HEK293 (cell line): ENCODE measurements around the gene TMEM41B.

Experiments
- EGR2 ChIP-seq: fragments of 450-650 bp; formaldehyde crosslinking; IDR thresholded peaks from 2 replicates; pipeline ENCODE4 v1.5.1; 2016; ENCODE audit warnings: low read depth, missing biosample characterization, missing genetic modification characterization
- HOXD13 ChIP-seq: sonication (generic); formaldehyde crosslinking; IDR thresholded peaks from 2 replicates; pipeline ENCODE4 v1.8.0; 2022; ENCODE audit warnings: missing genetic modification reagents, borderline replicate concordance
- MEIS1 ChIP-seq: sonication (generic); formaldehyde crosslinking; IDR thresholded peaks from 2 replicates; pipeline ENCODE4 v1.8.1; 2022; ENCODE audit warnings: missing genetic modification reagents, mild to moderate bottlenecking, borderline replicate concordance
- MZF1 ChIP-seq: fragments of 450-650 bp; formaldehyde crosslinking; IDR thresholded peaks from 2 replicates; pipeline ENCODE4 v1.5.1; 2017; ENCODE audit warnings: missing biosample characterization, missing genetic modification characterization, borderline replicate concordance
- SP2 ChIP-seq: fragments of 450-650 bp; formaldehyde crosslinking; IDR thresholded peaks from 2 replicates; pipeline ENCODE4 v1.5.1; 2016; ENCODE audit warnings: missing biosample characterization, missing genetic modification characterization
- SP3 ChIP-seq: fragments of 450-650 bp; formaldehyde crosslinking; IDR thresholded peaks from 2 replicates; pipeline ENCODE4 v1.5.1; 2016; ENCODE audit warnings: missing biosample characterization, missing genetic modification characterization
- YY2 ChIP-seq: fragments of 450-650 bp; formaldehyde crosslinking; IDR thresholded peaks from 2 replicates; pipeline ENCODE4 v1.5.1; 2016; ENCODE audit warnings: missing biosample characterization, missing genetic modification characterization
- ZBTB1 ChIP-seq: fragments of 450-650 bp; formaldehyde crosslinking; IDR thresholded peaks from 2 replicates; pipeline ENCODE4 v1.5.1; 2016; ENCODE audit warnings: missing biosample characterization, missing genetic modification characterization
- ZBTB17 ChIP-seq: fragments of 450-650 bp; formaldehyde crosslinking; IDR thresholded peaks from 2 replicates; pipeline ENCODE4 v1.5.1; 2016; ENCODE audit warnings: missing biosample characterization, missing genetic modification characterization
- ZBTB8A ChIP-seq: fragments of 450-650 bp; formaldehyde crosslinking; IDR thresholded peaks from 2 replicates; pipeline ENCODE4 v1.5.1; 2016; ENCODE audit warnings: missing biosample characterization, missing genetic modification characterization
- ZFHX2 ChIP-seq: fragments of 450-650 bp; formaldehyde crosslinking; conservative IDR thresholded peaks from 2 replicates; pipeline ENCODE4 v1.5.1; 2016; ENCODE audit warnings: missing biosample characterization, missing genetic modification characterization
- ZFP3 ChIP-seq: fragments of 450-650 bp; formaldehyde crosslinking; IDR thresholded peaks from 2 replicates; pipeline ENCODE4 v1.5.1; 2016; ENCODE audit warnings: low read depth, missing biosample characterization, missing genetic modification characterization
- ZFP69B ChIP-seq: fragments of 450-650 bp; formaldehyde crosslinking; IDR thresholded peaks from 2 replicates; pipeline ENCODE4 v1.5.1; 2016; ENCODE audit warnings: missing biosample characterization, missing genetic modification characterization
- ZIC2 ChIP-seq: fragments of 450-650 bp; formaldehyde crosslinking; IDR thresholded peaks from 2 replicates; pipeline ENCODE4 v1.5.1; 2016; ENCODE audit warnings: missing biosample characterization, missing genetic modification characterization
- ZNF132 ChIP-seq: fragments of 450-650 bp; formaldehyde crosslinking; IDR thresholded peaks from 2 replicates; pipeline ENCODE4 v1.5.1; 2017; ENCODE audit warnings: missing biosample characterization, missing genetic modification characterization, borderline replicate concordance
- ZNF157 ChIP-seq: fragments of 450-650 bp; formaldehyde crosslinking; IDR thresholded peaks from 2 replicates; pipeline ENCODE4 v1.5.1; 2016; ENCODE audit warnings: missing biosample characterization, missing genetic modification characterization
- ZNF19 ChIP-seq: fragments of 450-650 bp; formaldehyde crosslinking; IDR thresholded peaks from 2 replicates; pipeline ENCODE4; 2016; ENCODE audit warnings: missing biosample characterization, missing genetic modification characterization, low read depth
- ZNF248 ChIP-seq: fragments of 450-650 bp; formaldehyde crosslinking; IDR thresholded peaks from 2 replicates; pipeline ENCODE4 v1.5.1; 2017; ENCODE audit warnings: missing biosample characterization, missing genetic modification characterization
- ZNF266 ChIP-seq: fragments of 450-650 bp; formaldehyde crosslinking; IDR thresholded peaks from 2 replicates; pipeline ENCODE4 v1.5.1; 2016; ENCODE audit warnings: missing biosample characterization, missing genetic modification characterization, low read depth
- ZNF324 ChIP-seq: fragments of 450-650 bp; formaldehyde crosslinking; IDR thresholded peaks from 2 replicates; pipeline ENCODE4 v1.5.1; 2016; ENCODE audit warnings: missing biosample characterization, missing genetic modification characterization
- ZNF416 ChIP-seq: fragments of 450-650 bp; formaldehyde crosslinking; IDR thresholded peaks from 2 replicates; pipeline ENCODE4 v1.5.1; 2016; ENCODE audit warnings: missing biosample characterization, missing genetic modification characterization
- ZNF48 ChIP-seq: fragments of 450-650 bp; formaldehyde crosslinking; IDR thresholded peaks from 2 replicates; pipeline ENCODE4 v1.5.1; 2016; ENCODE audit warnings: missing biosample characterization, missing genetic modification characterization
- ZNF513 ChIP-seq: fragments of 450-650 bp; IDR thresholded peaks from 2 replicates; pipeline ENCODE4 v1.5.1; 2018; ENCODE audit warnings: missing biosample characterization, missing genetic modification characterization
- ZNF548 ChIP-seq: fragments of 450-650 bp; formaldehyde crosslinking; IDR thresholded peaks from 2 replicates; pipeline ENCODE4 v1.5.1; 2016; ENCODE audit warnings: missing biosample characterization, missing genetic modification characterization
- ZNF629 ChIP-seq: fragments of 450-650 bp; formaldehyde crosslinking; IDR thresholded peaks from 2 replicates; pipeline ENCODE4 v1.5.1; 2017; ENCODE audit warnings: missing biosample characterization, missing genetic modification characterization
- ZNF658 ChIP-seq: fragments of 450-650 bp; formaldehyde crosslinking; IDR thresholded peaks from 2 replicates; pipeline ENCODE4; 2016; ENCODE audit warnings: missing biosample characterization, missing genetic modification characterization
- ZNF76 ChIP-seq: fragments of 450-650 bp; formaldehyde crosslinking; IDR thresholded peaks from 2 replicates; pipeline ENCODE4; 2016; ENCODE audit warnings: low read depth, missing biosample characterization, missing genetic modification characterization, borderline replicate concordance
- ZNF837 ChIP-seq: fragments of 450-650 bp; formaldehyde crosslinking; IDR thresholded peaks from 2 replicates; pipeline ENCODE4 v1.5.1; 2016; ENCODE audit warnings: missing biosample characterization, missing genetic modification characterization
- TF ChIP-seq, protein P1 (sequence below): fragments of 450-650 bp; formaldehyde crosslinking; IDR thresholded peaks from 2 replicates; pipeline ENCODE4 v1.5.1; 2016; ENCODE audit warnings: missing biosample characterization, missing genetic modification characterization
- TF ChIP-seq, protein P2 (sequence below): fragments of 450-650 bp; formaldehyde crosslinking; IDR thresholded peaks from 2 replicates; pipeline ENCODE4 v1.5.1; 2017; ENCODE audit warnings: missing biosample characterization, missing genetic modification characterization
- TF ChIP-seq, protein P3 (sequence below): fragments of 450-650 bp; formaldehyde crosslinking; IDR thresholded peaks from 2 replicates; pipeline ENCODE4 v1.5.1; 2017; ENCODE audit warnings: missing biosample characterization, mild to moderate bottlenecking, missing genetic modification characterization, moderate library complexity
- TF ChIP-seq, protein P4 (sequence below): fragments of 450-650 bp; formaldehyde crosslinking; optimal IDR thresholded peaks from 2 replicates; pipeline ENCODE3; 2016; ENCODE audit warnings: missing biosample characterization, mild to moderate bottlenecking, missing genetic modification characterization
- TF ChIP-seq, protein P5 (sequence below): fragments of 450-650 bp; formaldehyde crosslinking; IDR thresholded peaks from 2 replicates; pipeline ENCODE4 v1.5.1; 2016; ENCODE audit warnings: missing biosample characterization, missing genetic modification characterization

The TMEM41B gene

GRCh38 chr11:9314291-9315077 is at the start of gene TMEM41B (continued):
- TF ChIP-seq ZNF513 (tag by site-specific recombination) (no peak), SP3 (tag by site-specific recombination) (peak; percentile 94), ZBTB1 (tag by site-specific recombination) (no peak), ZNF48 (no peak), ZIC2 (tag by site-specific recombination) (peak; percentile 92), ZNF548 (tag by site-specific recombination) (no peak), ZNF157 (tag by site-specific recombination) (no peak), SP2 (tag by site-specific recombination) (peak; percentile 92), ZNF629 (peak; percentile 83), ZBTB17 (tag by site-specific recombination) (peak; percentile 64), ZNF837 (no peak), ZNF132 (tag by site-specific recombination) (no peak), MZF1 (tag by site-specific recombination) (no peak), ZNF416 (no peak), HOXD13 (CRISPR knock-in tag) (no peak), ZNF76 (peak; percentile 25; the same call in 1 of the 2 replicates), ZFP3 (tag by site-specific recombination) (no peak), ZNF19 (no peak), ZNF658 (tag by site-specific recombination) (no peak), ZNF324 (tag by site-specific recombination) (no peak), ZFP69B (tag by site-specific recombination) (no peak), YY2 (tag by site-specific recombination) (no peak), EGR2 (peak; percentile 74), MEIS1 (CRISPR knock-in tag) (no peak; the same call in 1 of the 2 replicates), ZNF248 (tag by site-specific recombination) (no peak), ZBTB8A (tag by site-specific recombination) (peak; percentile 99), ZFHX2 (tag by site-specific recombination) (peak; percentile 84), ZNF266 (tag by site-specific recombination) (no peak)
- TF ChIP-seq, protein P1, sequence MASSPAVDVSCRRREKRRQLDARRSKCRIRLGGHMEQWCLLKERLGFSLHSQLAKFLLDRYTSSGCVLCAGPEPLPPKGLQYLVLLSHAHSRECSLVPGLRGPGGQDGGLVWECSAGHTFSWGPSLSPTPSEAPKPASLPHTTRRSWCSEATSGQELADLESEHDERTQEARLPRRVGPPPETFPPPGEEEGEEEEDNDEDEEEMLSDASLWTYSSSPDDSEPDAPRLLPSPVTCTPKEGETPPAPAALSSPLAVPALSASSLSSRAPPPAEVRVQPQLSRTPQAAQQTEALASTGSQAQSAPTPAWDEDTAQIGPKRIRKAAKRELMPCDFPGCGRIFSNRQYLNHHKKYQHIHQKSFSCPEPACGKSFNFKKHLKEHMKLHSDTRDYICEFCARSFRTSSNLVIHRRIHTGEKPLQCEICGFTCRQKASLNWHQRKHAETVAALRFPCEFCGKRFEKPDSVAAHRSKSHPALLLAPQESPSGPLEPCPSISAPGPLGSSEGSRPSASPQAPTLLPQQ (tag by site-specific recombination): 0 out of 2 replicates have a peak, but pooled peaks have one; percentile 11
- TF ChIP-seq, protein P2, sequence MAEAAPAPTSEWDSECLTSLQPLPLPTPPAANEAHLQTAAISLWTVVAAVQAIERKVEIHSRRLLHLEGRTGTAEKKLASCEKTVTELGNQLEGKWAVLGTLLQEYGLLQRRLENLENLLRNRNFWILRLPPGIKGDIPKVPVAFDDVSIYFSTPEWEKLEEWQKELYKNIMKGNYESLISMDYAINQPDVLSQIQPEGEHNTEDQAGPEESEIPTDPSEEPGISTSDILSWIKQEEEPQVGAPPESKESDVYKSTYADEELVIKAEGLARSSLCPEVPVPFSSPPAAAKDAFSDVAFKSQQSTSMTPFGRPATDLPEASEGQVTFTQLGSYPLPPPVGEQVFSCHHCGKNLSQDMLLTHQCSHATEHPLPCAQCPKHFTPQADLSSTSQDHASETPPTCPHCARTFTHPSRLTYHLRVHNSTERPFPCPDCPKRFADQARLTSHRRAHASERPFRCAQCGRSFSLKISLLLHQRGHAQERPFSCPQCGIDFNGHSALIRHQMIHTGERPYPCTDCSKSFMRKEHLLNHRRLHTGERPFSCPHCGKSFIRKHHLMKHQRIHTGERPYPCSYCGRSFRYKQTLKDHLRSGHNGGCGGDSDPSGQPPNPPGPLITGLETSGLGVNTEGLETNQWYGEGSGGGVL: no peak
- TF ChIP-seq, protein P3, sequence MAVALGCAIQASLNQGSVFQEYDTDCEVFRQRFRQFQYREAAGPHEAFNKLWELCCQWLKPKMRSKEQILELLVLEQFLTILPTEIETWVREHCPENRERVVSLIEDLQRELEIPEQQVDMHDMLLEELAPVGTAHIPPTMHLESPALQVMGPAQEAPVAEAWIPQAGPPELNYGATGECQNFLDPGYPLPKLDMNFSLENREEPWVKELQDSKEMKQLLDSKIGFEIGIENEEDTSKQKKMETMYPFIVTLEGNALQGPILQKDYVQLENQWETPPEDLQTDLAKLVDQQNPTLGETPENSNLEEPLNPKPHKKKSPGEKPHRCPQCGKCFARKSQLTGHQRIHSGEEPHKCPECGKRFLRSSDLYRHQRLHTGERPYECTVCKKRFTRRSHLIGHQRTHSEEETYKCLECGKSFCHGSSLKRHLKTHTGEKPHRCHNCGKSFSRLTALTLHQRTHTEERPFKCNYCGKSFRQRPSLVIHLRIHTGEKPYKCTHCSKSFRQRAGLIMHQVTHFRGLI (tag by site-specific recombination): peak; percentile 92; the same call in 1 of the 2 replicates
- TF ChIP-seq, protein P4, sequence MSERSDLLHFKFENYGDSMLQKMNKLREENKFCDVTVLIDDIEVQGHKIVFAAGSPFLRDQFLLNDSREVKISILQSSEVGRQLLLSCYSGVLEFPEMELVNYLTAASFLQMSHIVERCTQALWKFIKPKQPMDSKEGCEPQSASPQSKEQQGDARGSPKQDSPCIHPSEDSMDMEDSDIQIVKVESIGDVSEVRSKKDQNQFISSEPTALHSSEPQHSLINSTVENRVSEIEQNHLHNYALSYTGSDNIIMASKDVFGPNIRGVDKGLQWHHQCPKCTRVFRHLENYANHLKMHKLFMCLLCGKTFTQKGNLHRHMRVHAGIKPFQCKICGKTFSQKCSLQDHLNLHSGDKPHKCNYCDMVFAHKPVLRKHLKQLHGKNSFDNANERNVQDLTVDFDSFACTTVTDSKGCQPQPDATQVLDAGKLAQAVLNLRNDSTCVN: peak; percentile 95
- TF ChIP-seq, protein P5, sequence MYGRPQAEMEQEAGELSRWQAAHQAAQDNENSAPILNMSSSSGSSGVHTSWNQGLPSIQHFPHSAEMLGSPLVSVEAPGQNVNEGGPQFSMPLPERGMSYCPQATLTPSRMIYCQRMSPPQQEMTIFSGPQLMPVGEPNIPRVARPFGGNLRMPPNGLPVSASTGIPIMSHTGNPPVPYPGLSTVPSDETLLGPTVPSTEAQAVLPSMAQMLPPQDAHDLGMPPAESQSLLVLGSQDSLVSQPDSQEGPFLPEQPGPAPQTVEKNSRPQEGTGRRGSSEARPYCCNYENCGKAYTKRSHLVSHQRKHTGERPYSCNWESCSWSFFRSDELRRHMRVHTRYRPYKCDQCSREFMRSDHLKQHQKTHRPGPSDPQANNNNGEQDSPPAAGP (tag by site-specific recombination): no peak
